GM10248 (cell line): Measurements from ENCODE around the gene RXRA.

Experiments
- CTCF ChIA-PET: fragments of 300-600 bp; sonication (Branson Sonifier 250); formaldehyde crosslinking; extraction: SDS; loops from one replicate; lab custom pipeline; 2021; ENCODE audit warnings: antibody characterized with exemption; lab: Yijun Ruan, JAX
- POLR2A ChIA-PET: fragments of 350-650 bp; sonication (Branson Sonifier 250); formaldehyde crosslinking; extraction: SDS; loops from one replicate; lab custom pipeline; 2020; ENCODE audit warnings: antibody characterized with exemption; lab: Yijun Ruan, JAX
- DNase-seq: peaks from one replicate; pipeline ENCODE4 v3.0.0; 2012; ENCODE audit errors: extremely low spot score
- TF ChIP-seq, protein P1 (sequence below): IDR thresholded peaks from 2 replicates; pipeline ENCODE4 v1.5.1; 2012; ENCODE audit warnings: mild to moderate bottlenecking, low read depth; ENCODE audit errors: extremely low read depth, missing control alignments, control extremely low read depth

The RXRA gene

DNA sequence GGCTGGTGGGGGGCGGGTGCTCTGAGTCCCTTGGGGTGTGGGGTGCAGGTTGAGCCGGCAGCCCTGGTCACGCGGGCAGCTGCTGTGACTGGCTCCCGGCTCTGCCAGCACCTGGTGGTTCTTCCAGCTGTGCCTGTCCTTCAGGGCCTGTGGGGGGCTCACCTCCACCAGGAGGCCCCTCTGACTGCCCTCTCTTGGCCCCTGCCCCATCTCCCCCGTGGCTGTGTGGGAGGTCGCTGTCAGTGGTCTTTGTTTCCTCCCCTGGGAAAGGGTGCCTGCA is 3.3 kb downstream of the RXRA start:
- POLR2A ChIA-PET = no interaction called here
- no peak for DNase-seq
- TF ChIP-seq, protein P1, sequence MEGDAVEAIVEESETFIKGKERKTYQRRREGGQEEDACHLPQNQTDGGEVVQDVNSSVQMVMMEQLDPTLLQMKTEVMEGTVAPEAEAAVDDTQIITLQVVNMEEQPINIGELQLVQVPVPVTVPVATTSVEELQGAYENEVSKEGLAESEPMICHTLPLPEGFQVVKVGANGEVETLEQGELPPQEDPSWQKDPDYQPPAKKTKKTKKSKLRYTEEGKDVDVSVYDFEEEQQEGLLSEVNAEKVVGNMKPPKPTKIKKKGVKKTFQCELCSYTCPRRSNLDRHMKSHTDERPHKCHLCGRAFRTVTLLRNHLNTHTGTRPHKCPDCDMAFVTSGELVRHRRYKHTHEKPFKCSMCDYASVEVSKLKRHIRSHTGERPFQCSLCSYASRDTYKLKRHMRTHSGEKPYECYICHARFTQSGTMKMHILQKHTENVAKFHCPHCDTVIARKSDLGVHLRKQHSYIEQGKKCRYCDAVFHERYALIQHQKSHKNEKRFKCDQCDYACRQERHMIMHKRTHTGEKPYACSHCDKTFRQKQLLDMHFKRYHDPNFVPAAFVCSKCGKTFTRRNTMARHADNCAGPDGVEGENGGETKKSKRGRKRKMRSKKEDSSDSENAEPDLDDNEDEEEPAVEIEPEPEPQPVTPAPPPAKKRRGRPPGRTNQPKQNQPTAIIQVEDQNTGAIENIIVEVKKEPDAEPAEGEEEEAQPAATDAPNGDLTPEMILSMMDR = no peak
- CTCF ChIA-PET = no interaction called here

DNA sequence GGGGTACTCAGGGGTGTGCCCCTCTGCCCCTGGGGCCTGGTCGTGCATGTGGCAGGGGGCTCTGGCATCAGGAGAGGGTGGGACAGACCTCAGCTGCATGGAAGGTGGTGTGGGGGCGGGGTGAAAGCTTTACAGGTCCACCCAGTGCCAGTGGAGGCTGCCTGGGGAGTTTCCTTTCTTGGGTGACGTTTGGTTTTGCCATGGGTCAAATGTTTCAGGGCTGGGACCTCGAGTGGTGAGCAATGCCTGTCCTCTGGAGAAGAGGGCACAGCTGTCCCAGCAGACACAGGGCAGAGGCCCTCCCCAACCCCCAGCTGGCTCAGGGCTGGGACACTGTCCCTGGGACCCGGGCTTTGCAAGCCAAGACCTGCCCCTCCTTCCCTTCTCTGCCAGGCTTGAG is 3.6 kb downstream of the RXRA start:
- POLR2A ChIA-PET = no interaction called here
- TF ChIP-seq, protein P1 = no peak
- no peak for DNase-seq
- CTCF ChIA-PET = no interaction called here

DNA sequence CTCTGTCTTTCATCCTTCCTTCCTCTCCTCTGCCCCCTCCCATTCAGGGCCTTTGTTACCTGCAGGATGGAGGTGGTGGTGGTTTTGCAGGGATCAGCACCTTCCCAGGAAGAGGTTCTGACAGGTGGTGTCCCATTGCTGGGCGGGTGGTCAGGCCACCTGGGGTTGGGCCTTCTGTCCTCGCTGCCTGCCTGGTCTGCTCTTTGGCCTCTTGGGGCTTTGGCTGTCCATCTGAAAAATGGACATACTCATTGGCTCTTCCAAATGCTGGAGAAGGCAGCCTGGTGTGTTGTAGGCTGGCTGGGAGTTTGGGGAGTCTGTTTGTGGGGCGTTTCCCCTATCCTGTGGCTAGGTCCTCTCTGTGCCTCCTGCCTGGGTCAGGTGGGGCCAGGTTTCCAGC is 4.3 kb downstream of the RXRA start:
- no peak for DNase-seq
- ChIA-PET POLR2A (no interaction called here), CTCF (no interaction called here)
- TF ChIP-seq, protein P1 = no peak

DNA sequence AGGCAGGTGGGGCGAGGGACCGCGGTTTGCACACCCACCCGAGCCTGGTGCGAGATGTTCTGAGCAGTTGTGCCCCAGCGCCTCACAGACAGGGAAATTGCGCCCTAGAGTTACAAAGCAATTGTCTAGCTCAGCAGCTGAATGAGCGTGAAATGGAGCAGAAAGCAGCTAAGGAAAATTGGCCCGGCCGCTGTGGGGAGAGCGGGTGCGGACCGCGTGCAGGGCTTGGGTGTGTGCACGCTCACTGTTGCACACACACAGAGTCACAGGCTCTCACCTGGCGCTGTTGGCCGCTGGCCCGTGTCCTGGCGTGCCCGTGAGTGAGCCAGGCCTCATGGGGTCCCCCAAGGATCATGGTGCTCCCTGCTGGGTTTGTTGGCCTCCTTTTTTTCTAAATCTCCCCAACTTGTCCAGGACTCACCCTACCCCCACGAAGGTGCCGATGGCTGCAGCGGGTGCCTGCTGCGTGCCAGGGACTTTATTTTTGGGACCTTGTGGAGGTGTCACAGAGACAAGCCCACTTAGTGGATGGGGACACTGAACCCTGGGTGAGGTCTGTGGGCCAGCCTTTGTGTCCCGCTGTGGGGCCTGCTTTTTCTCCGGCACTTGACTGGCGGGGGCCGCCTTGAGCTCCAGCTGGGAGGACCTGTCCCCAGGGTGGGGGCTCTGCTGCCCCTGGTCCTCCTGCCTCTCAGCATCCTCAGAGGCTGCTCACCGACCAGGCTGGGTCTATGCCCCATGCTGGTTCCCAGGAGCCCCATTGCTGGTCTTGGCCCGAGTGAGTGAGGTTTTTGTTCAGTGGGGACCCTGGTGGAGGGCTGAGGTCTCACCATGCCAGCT is 5.2 kb downstream of the RXRA start:
- no peak for DNase-seq
- CTCF ChIA-PET = no interaction called here
- POLR2A ChIA-PET = no interaction called here
- TF ChIP-seq, protein P1 = no peak

DNA sequence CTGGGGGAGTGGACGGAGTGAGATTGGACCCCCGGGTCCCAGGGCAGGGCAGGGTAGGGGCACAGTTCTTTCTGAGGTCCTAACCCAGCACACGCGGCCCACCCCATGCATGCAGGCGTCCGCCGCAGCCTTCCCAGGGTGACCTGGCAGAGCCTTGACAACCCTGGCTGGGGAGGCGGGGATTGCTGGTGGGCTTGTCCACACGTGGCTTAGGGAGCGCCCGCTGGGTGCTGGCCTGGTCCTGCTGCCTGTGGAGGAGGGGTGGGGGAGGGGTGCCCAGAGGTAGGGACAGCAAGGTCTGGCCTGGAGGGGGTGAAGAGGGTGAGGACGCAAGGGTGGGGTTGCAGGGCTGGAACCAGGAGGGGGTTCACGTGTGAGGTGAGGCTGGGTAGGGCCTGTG is 6.0 kb downstream of the RXRA start:
- TF ChIP-seq, protein P1 = no peak
- ChIA-PET POLR2A (no interaction called here), CTCF (no interaction called here)
- no peak for DNase-seq

DNA sequence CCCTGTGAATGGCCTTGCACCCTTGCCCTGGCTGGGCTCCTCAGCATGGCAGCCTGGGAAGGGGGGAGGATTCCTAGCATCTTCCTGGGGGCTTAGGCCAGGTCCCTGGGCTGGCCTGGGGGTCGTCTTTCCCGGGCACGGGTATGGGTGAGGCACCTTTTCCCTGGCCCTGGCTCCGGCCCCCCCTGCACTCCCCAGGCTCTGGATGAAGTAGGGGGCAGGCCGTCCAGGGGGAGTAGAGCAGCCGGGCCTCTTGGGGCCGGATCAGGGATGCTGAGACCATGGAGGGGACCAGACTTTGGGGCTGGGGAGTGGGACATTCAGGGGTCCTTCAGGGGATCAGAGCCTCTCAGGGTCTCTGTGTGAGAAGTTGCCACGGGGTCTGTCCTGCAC is 6.6 kb downstream of the RXRA start:
- no peak for DNase-seq
- POLR2A ChIA-PET = no interaction called here
- TF ChIP-seq, protein P1 = no peak
- CTCF ChIA-PET = no interaction called here
